Caco-2 (cell line): ENCODE measurements around the gene SLC24A1. TPM values are rescaled to one million over a fixed set of nuclear protein-coding genes. Genes with fewer than 3 reads are reported as not detected.

Experiments used
- BruUV-seq: library from RNA; stranded (reverse); fragments of 400-500 nt; replicated peaks from 2 replicates; lab custom pipeline; 2021; lab: Mats Ljungman, UMichigan
- CTCF ChIA-PET: fragments of 300-600 bp; sonication (Branson Sonifier 250); formaldehyde crosslinking; loops from one replicate; lab custom pipeline; 2022; ENCODE audit warnings: antibody characterized with exemption; lab: Charles Lee
- POLR2A ChIA-PET: fragments of 300-600 bp; sonication (Branson Sonifier 250); formaldehyde crosslinking; loops from one replicate; lab custom pipeline; 2022; ENCODE audit warnings: antibody characterized with exemption; lab: Charles Lee
- DNase-seq, 2 experiments: peaks; one replicate each; pipeline versions ENCODE4 v3.0.0 to v3.0.0-alpha.2; 2020 to 2022
- H3K27me3 ChIP-seq: replicated peaks from 2 replicates; pipeline ENCODE4 v1.6.0; 2011; ENCODE audit warnings: low read length; ENCODE audit not compliant: control insufficient read depth, insufficient read depth
- H3K36me3 ChIP-seq: 2 replicates; pipeline ENCODE4 v1.5.1; 2011; ENCODE audit warnings: low read length; ENCODE audit not compliant: control insufficient read depth, insufficient read depth
- H3K4me1 ChIP-seq: fragments of 250-450 bp; sonication (Bioruptor Pico); 2 replicates; pipeline ENCODE4 v1.5.1; 2020; ENCODE audit warnings: mild to moderate bottlenecking
- H3K4me3 ChIP-seq: 2 replicates; pipeline ENCODE4 v1.5.1; 2011; ENCODE audit warnings: low read depth, mild to moderate bottlenecking, control low read depth, low read length
- H3K9me3 ChIP-seq: fragments of 250-450 bp; sonication (Bioruptor Pico); 2 replicates; pipeline ENCODE4 v1.5.1; 2020; ENCODE audit warnings: mild to moderate bottlenecking, moderate library complexity
- H3K27ac Mint-ChIP-seq: one replicate; pipeline ENCODE4 v1.8.0; 2022; ENCODE audit warnings: mixed read lengths; ENCODE audit not compliant: unreplicated experiment
- H3K27me3 Mint-ChIP-seq: one replicate; pipeline ENCODE4 v1.8.0; 2022; ENCODE audit warnings: mixed read lengths; ENCODE audit not compliant: insufficient read depth, unreplicated experiment
- H3K36me3 Mint-ChIP-seq: one replicate; pipeline ENCODE4 v1.8.0; 2022; ENCODE audit warnings: mild to moderate bottlenecking, mixed read lengths; ENCODE audit not compliant: insufficient read depth, unreplicated experiment
- H3K4me1 Mint-ChIP-seq: one replicate; pipeline ENCODE4 v1.8.0; 2022; ENCODE audit warnings: low read depth, mixed read lengths; ENCODE audit not compliant: unreplicated experiment
- H3K4me3 Mint-ChIP-seq: one replicate; pipeline ENCODE4 v1.8.0; 2022; ENCODE audit warnings: mild to moderate bottlenecking, moderate library complexity, mixed read lengths; ENCODE audit not compliant: unreplicated experiment
- H3K9me3 Mint-ChIP-seq: one replicate; pipeline ENCODE4 v1.8.0; 2022; ENCODE audit warnings: mixed read lengths; ENCODE audit not compliant: unreplicated experiment
- CTCF ChIP-seq, 2 experiments: fragments of 200-600 bp in 1 of 2; IDR thresholded peaks; 1 replicate in 1 of 2; 2 replicates in 1 of 2; pipeline versions ENCODE4 v1.5.1 to v1.8.0; 2011 to 2022; ENCODE audit warnings: antibody characterized with exemption in 1 of 2, control low read depth in 1 of 2, inconsistent platforms in 1 of 2, low read depth in 1 of 2, low read length in 1 of 2, mild to moderate bottlenecking in 1 of 2, moderate library complexity in 1 of 2; ENCODE audit not compliant: insufficient read depth in 1 of 2, severe bottlenecking in 1 of 2, unreplicated experiment in 1 of 2
- intact Hi-C: fragments of 100-400 bp; cut with micrococcal nuclease; formaldehyde crosslinking; loops from one replicate; pipeline ENCODE4 v1.10.0; 2022; ENCODE audit not compliant: unreplicated experiment
- total RNA-seq: library from RNA; stranded (reverse); gene quantifications from 2 replicates; pipeline ENCODE4 v1.2.3, GENCODE V29; 2022

SLC24A1 gene
- total RNA-seq, 1 experiment from 2014 or later: 8.7 TPM

DNA sequence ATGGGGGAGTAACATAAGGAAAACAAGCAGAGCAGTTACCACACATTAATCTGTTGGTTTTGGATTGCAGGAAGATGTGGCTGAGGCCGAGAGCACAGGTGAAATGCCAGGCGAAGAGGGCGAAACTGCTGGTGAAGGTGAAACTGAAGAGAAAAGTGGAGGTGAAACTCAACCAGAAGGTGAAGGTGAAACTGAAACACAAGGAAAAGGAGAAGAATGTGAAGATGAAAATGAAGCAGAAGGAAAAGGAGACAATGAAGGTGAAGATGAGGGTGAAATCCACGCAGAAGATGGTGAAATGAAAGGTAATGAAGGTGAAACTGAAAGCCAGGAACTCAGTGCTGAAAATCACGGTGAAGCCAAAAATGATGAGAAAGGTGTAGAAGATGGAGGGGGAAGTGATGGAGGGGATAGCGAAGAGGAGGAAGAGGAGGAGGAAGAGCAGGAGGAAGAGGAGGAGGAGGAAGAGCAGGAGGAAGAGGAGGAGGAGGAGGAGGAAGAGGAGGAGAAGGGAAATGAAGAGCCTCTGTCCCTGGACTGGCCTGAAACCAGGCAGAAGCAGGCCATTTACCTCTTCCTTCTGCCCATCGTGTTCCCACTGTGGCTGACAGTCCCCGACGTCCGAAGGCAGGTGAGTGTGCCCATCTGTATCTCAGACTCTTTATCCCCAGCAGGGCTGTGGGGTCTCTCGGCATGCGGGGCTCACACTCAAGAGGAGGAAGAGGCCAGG, 28.7 kb downstream of the SLC24A1 start:
- Histone ChIP-seq H3K9me3 (no peaks in the 10 kb centered on the region), H3K36me3 (no peaks in the 10 kb centered on the region), H3K4me3 (no peak overlapping the region), H3K27me3 (no peaks in the 10 kb centered on the region), H3K4me1 (peaks cover 16% of the 10 kb centered on the region)
- no peak for DNase-seq
- ChIA-PET POLR2A (no interaction called here), CTCF (no interaction called here)
- TF ChIP-seq CTCF (IDR thresholded peaks at IDR 0.05; ENCODE audit: insufficient read depth in 1 of 2, low read depth in 1 of 2, low read length in 1 of 2, severe bottlenecking in 1 of 2, unreplicated experiment in 1 of 2): no peak
- intact Hi-C loops: no loop called here
- Mint-ChIP-seq H3K4me3 (no peak overlapping the region), H3K4me1 (peaks cover 20% of the 10 kb centered on the region), H3K36me3 (no peaks in the 10 kb centered on the region), H3K27ac (no peak overlapping the region), H3K9me3 (no peaks in the 10 kb centered on the region), H3K27me3 (no peaks in the 10 kb centered on the region)
- BruUV-seq: no TSS peak

DNA sequence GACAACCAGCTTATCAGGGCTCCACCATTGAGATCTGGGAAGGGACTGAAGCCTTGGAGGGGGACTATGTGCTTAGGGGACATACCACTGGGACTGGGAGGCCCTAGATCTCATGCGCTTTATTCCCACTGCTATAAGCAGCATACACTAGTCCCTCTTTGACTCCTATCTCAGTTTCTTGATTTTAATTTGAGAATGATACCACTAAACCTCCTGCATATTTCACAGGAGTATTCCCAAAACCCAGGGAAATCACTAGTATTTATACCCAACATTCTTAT, 29.2 kb downstream of the SLC24A1 start:
- H3K36me3 ChIP-seq: no peaks in the 10 kb centered on the region
- Mint-ChIP-seq H3K4me3 (no peak overlapping the region), H3K27ac (no peak overlapping the region), H3K36me3 (no peaks in the 10 kb centered on the region), H3K4me1 (peaks cover 20% of the 10 kb centered on the region), H3K9me3 (no peaks in the 10 kb centered on the region), H3K27me3 (no peaks in the 10 kb centered on the region)
- H3K27me3 ChIP-seq: no peaks in the 10 kb centered on the region
- no peak overlapping the region for H3K4me3 ChIP-seq
- no TSS peak for BruUV-seq
- POLR2A ChIA-PET: no interaction called here
- peaks cover 16% of the 10 kb centered on the region for H3K4me1 ChIP-seq
- CTCF ChIA-PET: no interaction called here
- H3K9me3 ChIP-seq: no peaks in the 10 kb centered on the region
- no peak for DNase-seq
- intact Hi-C loops: no loop called here
- TF ChIP-seq CTCF (IDR thresholded peaks at IDR 0.05; ENCODE audit: insufficient read depth in 1 of 2, low read depth in 1 of 2, low read length in 1 of 2, severe bottlenecking in 1 of 2, unreplicated experiment in 1 of 2): no peak

DNA sequence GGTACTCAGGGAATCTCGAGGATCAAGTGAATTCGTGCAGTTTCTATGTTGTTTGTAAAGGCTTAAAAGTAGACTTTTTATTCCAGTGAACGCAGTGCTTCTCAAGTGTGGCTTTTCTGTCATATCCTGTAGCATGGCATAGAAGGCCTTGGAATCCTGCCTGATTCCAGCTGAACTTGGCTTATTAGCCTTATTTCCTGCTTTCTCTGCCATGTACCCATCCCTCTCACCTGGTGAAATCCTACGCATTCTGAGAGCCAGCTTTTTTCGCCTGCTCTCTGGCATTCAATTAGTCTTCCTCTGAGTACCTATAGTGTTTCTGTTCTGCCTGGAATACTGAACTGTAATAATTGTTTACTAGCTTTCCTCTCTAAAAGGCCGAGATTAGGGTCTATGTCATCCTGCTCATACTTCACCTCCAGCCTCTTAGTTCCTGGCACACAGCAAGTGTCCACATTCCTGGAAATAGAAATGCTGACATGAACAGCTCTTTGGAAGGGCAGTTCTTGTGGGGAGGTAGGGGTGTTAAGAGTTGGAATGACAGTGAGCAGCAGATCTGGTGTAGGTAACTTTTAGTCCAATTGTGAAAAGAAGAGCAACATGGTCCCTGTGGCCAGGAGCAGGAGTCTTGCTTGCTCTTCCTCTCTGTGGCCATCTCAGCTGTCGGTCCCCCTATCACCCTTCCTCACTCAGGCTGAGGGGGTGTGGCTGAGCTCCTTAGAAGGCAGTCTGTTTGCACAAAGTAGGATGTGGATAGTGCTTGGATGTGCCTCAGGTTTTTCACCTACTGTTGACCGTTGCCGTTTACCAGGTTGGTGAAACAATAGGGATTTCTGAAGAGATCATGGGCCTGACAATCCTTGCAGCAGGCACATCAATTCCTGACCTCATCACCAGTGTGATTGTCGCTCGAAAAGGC, 30.4 kb downstream of the SLC24A1 start:
- no peak for TF ChIP-seq CTCF (IDR thresholded peaks at IDR 0.05; ENCODE audit: insufficient read depth in 1 of 2, low read depth in 1 of 2, low read length in 1 of 2, severe bottlenecking in 1 of 2, unreplicated experiment in 1 of 2)
- no TSS peak for BruUV-seq
- Histone ChIP-seq H3K4me3 (no peak overlapping the region), H3K27me3 (no peaks in the 10 kb centered on the region), H3K36me3 (no peaks in the 10 kb centered on the region), H3K9me3 (no peaks in the 10 kb centered on the region), H3K4me1 (peaks cover 16% of the 10 kb centered on the region)
- CTCF ChIA-PET: no interaction called here
- Mint-ChIP-seq H3K9me3 (no peaks in the 10 kb centered on the region), H3K27me3 (no peaks in the 10 kb centered on the region), H3K4me1 (peaks cover 20% of the 10 kb centered on the region), H3K36me3 (no peaks in the 10 kb centered on the region), H3K27ac (no peak overlapping the region), H3K4me3 (no peak overlapping the region)
- POLR2A ChIA-PET: no interaction called here
- intact Hi-C loops: no loop called here
- DNase-seq: no peak
